ENCODE results near the gene RBM38.
"Not testable (repeated sequence)": the region's sequence is repeated elsewhere in the genome, so short reads cannot be mapped to it uniquely, and the experiment has no call there.

Gene RBM38

DNA sequence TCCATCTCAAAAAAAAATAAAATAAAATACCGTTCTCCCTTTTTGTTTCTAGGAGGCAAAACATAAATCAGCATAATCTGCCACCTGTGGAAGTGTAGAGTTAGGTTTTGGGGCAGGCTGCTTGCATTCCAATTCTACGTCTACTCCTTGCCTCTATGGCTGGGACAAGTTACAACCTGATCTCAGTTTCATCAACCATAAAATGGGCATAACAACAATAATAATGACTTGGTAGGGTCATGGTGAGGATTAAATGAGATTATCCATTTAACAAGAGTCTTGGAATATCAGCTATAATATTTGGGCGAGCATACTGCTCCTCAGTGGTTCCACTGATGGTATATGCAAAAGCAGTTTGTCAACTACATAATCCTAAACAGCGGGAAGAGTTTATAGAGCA is 43.8 kb upstream of the RBM38 start:
- no peaks in the 10 kb centered on the region for H3K36me3 ChIP-seq (ENCODE audit: control insufficient read depth in 2 of 2, insufficient read depth in 1 of 2, low read length in 2 of 2)
- ChIA-PET POLR2A (interaction anchor here (0.5 kb wide), 1 partner anchor 82 kb away, joined by 4 read pairs; no protein-coding TSS in a partner anchor), CTCF (interaction anchor here (0.5 to 11.9 kb wide), 12 partner anchors 13 to 289 kb away, joined by 3 to 165 read pairs (median 5); no protein-coding TSS in a partner anchor)
- TF ChIP-seq ZNF701 (tag by site-specific recombination; IDR thresholded peaks at IDR 0.05) (no peak), ZNF776 (tag by site-specific recombination; IDR thresholded peaks at IDR 0.05; ENCODE audit: borderline replicate concordance) (no peak)
- no peaks in the 10 kb centered on the region for H3K9me3 ChIP-seq (ENCODE audit: control insufficient read depth, insufficient read depth, low read depth, low read length)
- H3K27ac ChIP-seq (ENCODE audit: extremely low read depth, low read depth, low read length) = no peak overlapping the region
- H3K4me1 ChIP-seq (ENCODE audit: control insufficient read depth, insufficient read depth, low read length) = no peaks in the 10 kb centered on the region
- no peak overlapping the region for H3K4me3 ChIP-seq (ENCODE audit: low read depth, low read length)

DNA sequence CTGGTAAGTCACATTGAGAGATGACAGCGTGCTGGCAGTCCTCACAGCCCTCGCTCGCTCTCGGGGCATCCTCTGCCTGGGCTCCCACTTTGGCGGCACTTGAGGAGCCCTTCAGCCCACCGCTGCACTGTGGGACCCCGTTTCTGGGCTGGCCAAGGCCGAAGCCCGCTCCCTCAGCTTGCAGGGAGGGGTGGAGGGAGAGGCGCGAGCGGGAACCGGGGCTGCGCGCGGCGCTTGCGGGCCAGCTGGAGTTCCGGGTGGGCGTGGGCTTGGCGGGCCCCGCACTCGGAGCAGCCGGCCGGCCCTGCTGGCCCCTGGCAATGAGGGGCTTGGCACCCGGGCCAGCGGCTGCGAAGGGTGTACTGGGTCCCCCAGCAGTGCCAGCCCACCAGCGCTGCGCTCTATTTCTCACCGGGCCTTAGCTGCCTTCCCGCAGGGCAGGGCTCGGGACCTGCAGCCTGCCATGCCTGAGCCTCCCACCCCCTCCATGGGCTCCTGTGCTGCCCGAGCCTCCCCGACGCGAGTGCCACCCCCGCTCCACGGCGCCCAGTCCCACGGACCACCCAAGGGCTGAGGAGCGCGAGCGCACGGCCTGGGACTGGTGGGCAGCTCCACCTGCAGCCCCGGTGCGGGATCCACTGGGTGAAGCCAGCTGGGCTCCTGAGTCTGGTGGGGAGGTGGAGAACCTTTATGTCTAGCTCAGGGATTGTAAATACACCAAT is 42.8 kb upstream of the RBM38 start:
- H3K36me3 ChIP-seq (ENCODE audit: control insufficient read depth in 2 of 2, insufficient read depth in 1 of 2, low read length in 2 of 2); H3K4me1 ChIP-seq (ENCODE audit: control insufficient read depth, insufficient read depth, low read length); H3K9me3 ChIP-seq (ENCODE audit: control insufficient read depth, insufficient read depth, low read depth, low read length); H3K27ac ChIP-seq (ENCODE audit: extremely low read depth, low read depth, low read length); H3K4me3 ChIP-seq (ENCODE audit: low read depth, low read length): not testable (repeated sequence)
- CTCF ChIA-PET = interaction anchor here (0.7 to 11.9 kb wide), 6 partner anchors 8 to 263 kb away, joined by 4 to 165 read pairs (median 6); no protein-coding TSS in a partner anchor
- POLR2A ChIA-PET = interaction anchor here (0.5 kb wide), 1 partner anchor 83 kb away, joined by 4 read pairs; no protein-coding TSS in a partner anchor

- H3K27ac ChIP-seq (ENCODE audit: extremely low read depth, low read depth, low read length); H3K4me1 ChIP-seq (ENCODE audit: control insufficient read depth, insufficient read depth, low read length); H3K4me3 ChIP-seq (ENCODE audit: low read depth, low read length); H3K36me3 ChIP-seq (ENCODE audit: control insufficient read depth in 2 of 2, insufficient read depth in 1 of 2, low read length in 2 of 2); H3K9me3 ChIP-seq (ENCODE audit: control insufficient read depth, insufficient read depth, low read depth, low read length); POLR2A ChIA-PET: not testable (repeated sequence)
- peak; percentile 42 for TF ChIP-seq SP2 (tag by site-specific recombination; IDR thresholded peaks at IDR 0.05)
- CTCF ChIA-PET = interaction anchor here (0.6 to 11.9 kb wide), 8 partner anchors 9 to 263 kb away, joined by 3 to 165 read pairs (median 6); no protein-coding TSS in a partner anchor
Measured at GRCh38 chr20:57348922-57349574, 42.1 kb upstream of the RBM38 start.

- no peaks in the 10 kb centered on the region for H3K4me1 ChIP-seq (ENCODE audit: control insufficient read depth, insufficient read depth, low read length)
- no peaks in the 10 kb centered on the region for H3K9me3 ChIP-seq (ENCODE audit: control insufficient read depth, insufficient read depth, low read depth, low read length)
- CTCF ChIA-PET = interaction anchor here (0.7 to 11.9 kb wide), 5 partner anchors 9 to 262 kb away, joined by 3 to 165 read pairs (median 3); no protein-coding TSS in a partner anchor
- TF ChIP-seq SCRT1 (tag by site-specific recombination; IDR thresholded peaks at IDR 0.05; ENCODE audit: borderline replicate concordance) (no peak), ZNF248 (tag by site-specific recombination; IDR thresholded peaks at IDR 0.05) (no peak), ZNF707 (tag by site-specific recombination; IDR thresholded peaks at IDR 0.05) (no peak), ZNF624 (tag by site-specific recombination; IDR thresholded peaks at IDR 0.05) (no peak), ZNF174 (tag by site-specific recombination; IDR thresholded peaks at IDR 0.05) (no peak)
- TF ChIP-seq, protein P1, sequence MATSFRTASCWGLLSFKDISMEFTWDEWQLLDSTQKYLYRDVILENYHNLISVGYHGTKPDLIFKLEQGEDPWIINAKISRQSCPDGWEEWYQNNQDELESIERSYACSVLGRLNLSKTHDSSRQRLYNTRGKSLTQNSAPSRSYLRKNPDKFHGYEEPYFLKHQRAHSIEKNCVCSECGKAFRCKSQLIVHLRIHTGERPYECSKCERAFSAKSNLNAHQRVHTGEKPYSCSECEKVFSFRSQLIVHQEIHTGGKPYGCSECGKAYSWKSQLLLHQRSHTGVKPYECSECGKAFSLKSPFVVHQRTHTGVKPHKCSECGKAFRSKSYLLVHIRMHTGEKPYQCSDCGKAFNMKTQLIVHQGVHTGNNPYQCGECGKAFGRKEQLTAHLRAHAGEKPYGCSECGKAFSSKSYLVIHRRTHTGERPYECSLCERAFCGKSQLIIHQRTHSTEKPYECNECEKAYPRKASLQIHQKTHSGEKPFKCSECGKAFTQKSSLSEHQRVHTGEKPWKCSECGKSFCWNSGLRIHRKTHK (tag by site-specific recombination; IDR thresholded peaks at IDR 0.05) = no peak
- H3K36me3 ChIP-seq (ENCODE audit: control insufficient read depth in 2 of 2, insufficient read depth in 1 of 2, low read length in 2 of 2) = peaks cover 0 to 9% of the 10 kb centered on the region in 2 experiments; a peak in 1 of 3 replicates
- POLR2A ChIA-PET = no interaction called here
- no peak overlapping the region for H3K27ac ChIP-seq (ENCODE audit: extremely low read depth, low read depth, low read length)
- H3K4me3 ChIP-seq (ENCODE audit: low read depth, low read length) = no peak overlapping the region
Measured at GRCh38 chr20:57350081-57350710, 41.0 kb upstream of the RBM38 start.

DNA sequence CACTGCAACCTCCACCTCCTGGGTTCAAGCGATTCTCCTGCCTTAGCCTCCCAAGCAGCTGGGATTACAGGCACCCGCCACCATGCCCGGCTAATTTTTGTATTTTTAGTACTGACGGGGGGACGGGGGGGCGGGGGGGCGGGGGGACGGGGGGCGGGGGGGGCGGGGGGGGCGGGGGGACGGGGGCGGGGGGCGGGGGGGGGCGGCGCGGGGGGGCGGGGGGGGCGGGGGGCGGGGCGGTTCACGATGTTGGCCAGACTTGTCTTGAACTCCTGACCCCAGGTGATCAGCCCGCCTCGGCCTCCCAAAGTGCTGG is 40.5 kb upstream of the RBM38 start:
- peak overlapping the region; percentile 91 for H3K4me3 ChIP-seq (ENCODE audit: low read depth, low read length)
- H3K4me1 ChIP-seq (ENCODE audit: control insufficient read depth, insufficient read depth, low read length); POLR2A ChIA-PET; H3K9me3 ChIP-seq (ENCODE audit: control insufficient read depth, insufficient read depth, low read depth, low read length): not testable (repeated sequence)
- peak overlapping the region; percentile 85; the same call in 1 of the 2 replicates for H3K27ac ChIP-seq (ENCODE audit: extremely low read depth, low read depth, low read length)
- peaks cover 0 to 14% of the 10 kb centered on the region in 2 experiments; a peak in 2 of 3 replicates for H3K36me3 ChIP-seq (ENCODE audit: control insufficient read depth in 2 of 2, insufficient read depth in 1 of 2, low read length in 2 of 2)
- CTCF ChIA-PET = interaction anchor here (0.7 to 11.9 kb wide), 3 partner anchors 18 to 262 kb away, joined by 3 to 165 read pairs (median 7); no protein-coding TSS in a partner anchor
